Small intestine (tissue), 7 donors: ENCODE measurements around the gene TMEM205. TPM values are rescaled to one million over a fixed set of nuclear protein-coding genes. Genes with fewer than 3 reads are reported as not detected.

Experiments used
- DNase-seq, 2 donors: peaks; one replicate each; pipeline versions ENCODE4 v3.0.0 to v3.0.0-alpha.2; 2013
- FAIRE-seq: peaks from 2 replicates; lab custom pipeline; 2012; peaks lifted over from hg19 to GRCh38; lab: Jason Lieb, UNC
- H3K27ac ChIP-seq, 3 donors: one replicate each; pipeline ENCODE4 v1.5.1; 2013; ENCODE audit warnings: low read length in 2 of 3, mild to moderate bottlenecking in 2 of 3, control low read depth in 1 of 3, inconsistent platforms in 1 of 3, low read depth in 1 of 3, moderate library complexity in 1 of 3
- H3K27me3 ChIP-seq, 3 donors: one replicate each; pipeline ENCODE4 v1.6.1; 2013; ENCODE audit warnings: low read length in 3 of 3, inconsistent platforms in 1 of 3; ENCODE audit not compliant: control insufficient read depth in 3 of 3, insufficient read depth in 3 of 3
- H3K36me3 ChIP-seq, 3 donors: one replicate each; pipeline ENCODE4 v1.6.1; 2013; ENCODE audit warnings: low read length in 3 of 3, inconsistent platforms in 1 of 3, low read depth in 1 of 3, mild to moderate bottlenecking in 1 of 3, moderate library complexity in 1 of 3; ENCODE audit not compliant: control insufficient read depth in 3 of 3, insufficient read depth in 2 of 3
- H3K4me1 ChIP-seq, 3 donors: one replicate each; pipeline ENCODE4 v1.6.1; 2013; ENCODE audit warnings: low read length in 2 of 3, inconsistent platforms in 1 of 3, low read depth in 1 of 3, mild to moderate bottlenecking in 1 of 3, moderate library complexity in 1 of 3; ENCODE audit not compliant: control insufficient read depth in 3 of 3, insufficient read depth in 2 of 3
- H3K4me3 ChIP-seq, 3 donors: one replicate each; pipeline ENCODE4 v1.5.1; 2013; ENCODE audit warnings: low read length in 3 of 3, control low read depth in 1 of 3, inconsistent platforms in 1 of 3, low read depth in 1 of 3, mild to moderate bottlenecking in 1 of 3, moderate library complexity in 1 of 3
- H3K9me3 ChIP-seq, 2 donors: one replicate each; pipeline ENCODE4 v1.6.1; 2013; ENCODE audit warnings: low read depth in 1 of 2, low read length in 1 of 2; ENCODE audit not compliant: control insufficient read depth in 2 of 2, insufficient read depth in 1 of 2
- WGBS, 3 donors: extraction: QIAGEN DNeasy Blood & Tissue Kit; methylation state at CpG; one replicate each; pipeline ENCODE4 v1.1.7; 2013; 5-methylcytosine and 5-hydroxymethylcytosine counted together
- polyA plus RNA-seq, 4 donors: library from polyadenylated mRNA; stranded (reverse) in 3 of 4; unstranded in 1 of 4; fragments of 200-250 nt in 3 of 4; fragments of 120-200 nt in 1 of 4; gene quantifications; one replicate each; pipeline versions ENCODE4 v1.2.1 to v1.2.3, GENCODE V29; 2013
- donor health status: healthy with polysubstance abuse.
- donor health status: control.
- donor health status: control.
- donor health status: Bipolar disorder and iron deficiency.
- donor health status: healthy.

TMEM205 gene
- polyA plus RNA-seq, 4 donors, result 39.8 to 127 (median 86.7) TPM

DNA sequence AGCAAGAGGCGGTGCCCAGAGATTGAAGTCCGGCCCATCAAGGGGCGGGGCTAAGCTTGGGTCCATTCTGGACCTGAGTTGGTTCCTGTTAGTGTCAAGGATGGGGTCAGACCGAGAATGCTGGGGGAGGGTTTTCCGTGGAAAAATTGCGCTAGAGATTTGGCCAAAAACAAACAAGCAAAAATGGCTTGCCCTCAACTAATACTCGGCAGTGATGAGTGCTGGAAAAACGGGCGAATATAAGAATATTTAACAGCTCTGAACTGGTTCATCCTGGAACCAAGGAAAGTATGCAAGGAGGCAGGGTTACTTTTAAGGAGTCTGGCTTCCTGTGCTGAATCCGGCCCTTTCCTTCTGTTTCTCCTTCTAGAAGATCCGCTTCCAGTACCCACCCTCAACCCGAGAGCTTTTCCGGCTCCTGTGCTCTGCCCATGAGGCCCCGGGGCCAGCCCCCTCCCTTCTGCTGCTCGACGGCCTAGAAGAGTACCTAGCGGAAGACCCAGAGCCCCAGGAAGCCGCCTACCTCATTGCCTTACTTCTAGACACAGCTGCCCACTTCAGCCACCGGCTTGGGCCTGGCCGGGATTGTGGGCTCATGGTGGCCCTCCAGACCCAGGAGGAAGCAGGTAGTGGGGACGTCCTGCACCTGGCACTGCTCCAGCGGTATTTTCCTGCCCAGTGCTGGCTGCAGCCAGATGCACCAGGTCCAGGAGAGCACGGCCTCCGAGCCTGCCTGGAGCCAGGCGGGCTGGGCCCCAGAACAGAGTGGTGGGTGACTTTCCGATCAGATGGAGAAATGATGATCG, 29.3 kb upstream of the TMEM205 start:
- 8 to 14% (median 12%) methylated on average over 27 of the region's 27 CpGs for WGBS, 3 donors
- H3K4me1 ChIP-seq, result peaks cover 0 to 16% (median 4%) of the 10 kb centered on the region in 3 donors
- DNase-seq (peak in 1 of 2 donors; percentile 55), FAIRE-seq (no peak)
- H3K4me3 ChIP-seq, result peak overlapping the region; percentile 40 to 60 (median 44)
- H3K9me3 ChIP-seq, result no peaks in the 10 kb centered on the region
- H3K27me3 ChIP-seq, result no peaks in the 10 kb centered on the region
- H3K27ac ChIP-seq, result peak overlapping the region; percentile 25 to 100 (median 89)
- peaks cover 0 to 27% (median 0%) of the 10 kb centered on the region in 3 donors for H3K36me3 ChIP-seq

DNA sequence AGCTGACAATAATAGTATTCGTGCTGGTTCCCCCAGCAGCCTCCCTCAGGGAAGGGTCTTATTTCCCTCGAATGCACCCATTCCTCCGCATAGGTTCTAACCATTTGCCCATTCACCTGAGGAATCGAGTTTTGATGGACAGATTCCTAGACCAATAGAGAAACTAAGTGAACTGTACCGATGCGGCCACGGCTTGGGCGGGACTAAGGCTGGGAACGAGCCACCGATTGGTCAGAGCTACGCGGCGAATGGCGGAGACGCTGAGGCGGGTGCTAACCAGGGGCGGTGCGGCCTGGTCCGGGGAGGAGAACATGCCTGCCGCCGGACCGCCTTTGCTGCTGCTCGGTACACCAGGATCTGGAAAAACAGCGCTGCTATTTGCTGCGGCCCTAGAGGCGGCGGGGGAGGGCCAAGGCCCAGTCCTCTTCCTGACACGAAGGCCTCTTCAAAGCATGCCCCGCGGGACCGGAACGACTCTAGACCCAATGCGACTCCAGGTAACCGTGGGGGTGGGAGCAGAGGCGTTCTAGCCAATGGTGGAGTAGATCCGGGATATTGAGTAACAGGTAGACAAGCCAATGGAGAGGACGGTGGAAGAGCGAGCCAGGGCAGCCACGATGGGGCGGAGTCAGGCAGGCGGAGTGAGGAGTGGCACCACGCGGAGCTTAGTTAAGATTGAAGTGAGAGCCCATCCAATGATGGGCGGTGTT, 28.5 kb upstream of the TMEM205 start, which contains the start of gene SWSAP1:
Gene SWSAP1, plus strand, starts transcription at position 234 of the 710 bp plus-strand sequence. Its CDS starts 15 bp downstream, at position 249.
- Histone ChIP-seq H3K27me3 (no peaks in the 10 kb centered on the region), H3K9me3 (no peaks in the 10 kb centered on the region), H3K4me3 (peak within 1 kb of the TSS; percentile 55 to 74 (median 60)), H3K27ac (peak within 1 kb of the TSS; percentile 89 to 100 (median 90)), H3K4me1 (peaks cover 0 to 16% (median 4%) of the 10 kb centered on the region in 3 donors), H3K36me3 (peaks cover 0 to 22% (median 0%) of the 10 kb centered on the region in 3 donors)
- peak; percentile 82 for FAIRE-seq
- DNase-seq, result peak; percentile 99 to 100
- WGBS, 3 donors, result 0 to 1% (median 0%) methylated on average over 43 to 44 of the region's 44 CpGs

- no peaks in the 10 kb centered on the region for H3K9me3 ChIP-seq
- FAIRE-seq (no peak), DNase-seq (no peak)
- H3K4me3 ChIP-seq, result peak overlapping the region in 2 of 3 donors; percentile 55 to 60
- peaks cover 0 to 27% (median 0%) of the 10 kb centered on the region in 3 donors for H3K36me3 ChIP-seq
- peaks cover 0 to 16% (median 4%) of the 10 kb centered on the region in 3 donors for H3K4me1 ChIP-seq
- peak overlapping the region in 2 of 3 donors; percentile 89 to 100 for H3K27ac ChIP-seq
- 10 to 34% (median 16%) methylated on average over 11 of the region's 11 CpGs for WGBS, 3 donors
- H3K27me3 ChIP-seq, result no peaks in the 10 kb centered on the region
These were observed 27.9 kb upstream of the TMEM205 start for GRCh38 chr19:11373885-11374432.

GRCh38 chr19:11373166-11373884, 27.3 kb upstream of the TMEM205 start:
- H3K27me3 ChIP-seq, result no peaks in the 10 kb centered on the region
- H3K27ac ChIP-seq, result peak overlapping the region in 1 of 3 donors; percentile 89
- FAIRE-seq (no peak), DNase-seq (peak; percentile 63 to 71)
- H3K4me1 ChIP-seq, result peaks cover 0 to 16% (median 4%) of the 10 kb centered on the region in 3 donors
- no peak overlapping the region for H3K4me3 ChIP-seq
- no peaks in the 10 kb centered on the region for H3K9me3 ChIP-seq
- WGBS, 3 donors, result 47 to 53% (median 50%) methylated on average over 10 of the region's 10 CpGs
- peaks cover 0 to 23% (median 0%) of the 10 kb centered on the region in 3 donors for H3K36me3 ChIP-seq

- FAIRE-seq (no peak), DNase-seq (no peak)
- no peaks in the 10 kb centered on the region for H3K9me3 ChIP-seq
- no peak overlapping the region for H3K4me3 ChIP-seq
- peaks cover 0 to 26% (median 4%) of the 10 kb centered on the region in 3 donors for H3K36me3 ChIP-seq
- no peak overlapping the region for H3K27ac ChIP-seq
- peaks cover 0 to 13% (median 4%) of the 10 kb centered on the region in 3 donors for H3K4me1 ChIP-seq
- H3K27me3 ChIP-seq, result no peaks in the 10 kb centered on the region
- 89 to 100% (median 98%) methylated on average over 2 of the region's 2 CpGs for WGBS, 3 donors
These were observed 24.7 kb upstream of the TMEM205 start for GRCh38 chr19:11370744-11371143.

DNA sequence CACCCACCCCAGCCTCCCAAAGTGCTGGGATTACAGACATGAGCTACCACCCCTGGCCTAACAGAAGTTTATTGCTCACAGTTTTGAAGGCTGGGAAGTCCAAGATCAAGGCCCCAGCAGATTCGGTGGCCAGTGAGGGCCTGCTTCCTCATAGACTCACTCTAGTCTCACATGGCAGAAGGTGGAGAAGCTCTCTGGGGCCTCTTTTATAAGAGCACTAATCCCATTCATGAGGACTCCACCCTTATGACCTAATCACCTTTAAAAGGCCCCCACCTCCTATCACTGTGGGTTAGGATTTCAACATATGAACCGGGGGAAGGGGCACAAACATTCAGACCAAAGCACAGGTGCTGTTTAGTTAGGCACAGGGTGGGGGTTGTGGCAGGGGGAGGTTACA, 21.5 kb upstream of the TMEM205 start:
- peaks cover 0 to 45% (median 4%) of the 10 kb centered on the region in 3 donors for H3K36me3 ChIP-seq
- H3K4me1 ChIP-seq, result peaks cover 0 to 2% (median 0%) of the 10 kb centered on the region in 3 donors
- H3K4me3 ChIP-seq, result no peak overlapping the region
- H3K27me3 ChIP-seq, result no peaks in the 10 kb centered on the region
- DNase-seq (no peak), FAIRE-seq (no peak)
- no peaks in the 10 kb centered on the region for H3K9me3 ChIP-seq
- WGBS, 3 donors, result 71 to 85% (median 74%) methylated on average over 2 of the region's 2 CpGs
- H3K27ac ChIP-seq, result no peak overlapping the region

- WGBS, 3 donors, result 76 to 87% (median 85%) methylated on average over 7 of the region's 7 CpGs
- DNase-seq (no peak), FAIRE-seq (no peak)
- no peak overlapping the region for H3K4me3 ChIP-seq
- peaks cover 0 to 21% (median 0%) of the 10 kb centered on the region in 3 donors for H3K4me1 ChIP-seq
- H3K27ac ChIP-seq, result no peak overlapping the region
- no peaks in the 10 kb centered on the region for H3K9me3 ChIP-seq
- H3K36me3 ChIP-seq, result peaks cover 0 to 54% (median 4%) of the 10 kb centered on the region in 3 donors
- peaks cover 0 to 3% (median 0%) of the 10 kb centered on the region in 3 donors for H3K27me3 ChIP-seq
These were observed 19.6 kb upstream of the TMEM205 start for GRCh38 chr19:11365557-11366117.
